Endodermal cell (in vitro differentiated cells): ENCODE data around the gene IQGAP2. TPM values are rescaled to one million over a fixed set of nuclear protein-coding genes. Genes with fewer than 3 reads are reported as not detected.
"Not testable (repeated sequence)": the region's sequence is repeated elsewhere in the genome, so short reads cannot be mapped to it uniquely, and the experiment has no call there.

Experiments
- DNase-seq: peaks from one replicate; pipeline ENCODE4 v3.0.0-alpha.2; 2017
- H3K27ac ChIP-seq: 2 replicates; pipeline ENCODE4 v1.5.1; 2013; ENCODE audit warnings: mild to moderate bottlenecking, low read depth, low read length, moderate library complexity
- H3K27me3 ChIP-seq: 2 replicates; pipeline ENCODE4 v1.6.1; 2013; ENCODE audit warnings: mild to moderate bottlenecking, low read length, moderate library complexity; ENCODE audit not compliant: insufficient read depth, control insufficient read depth, poor library complexity, severe bottlenecking
- H3K36me3 ChIP-seq: 2 replicates; pipeline ENCODE4 v1.7.0; 2013; ENCODE audit warnings: mild to moderate bottlenecking, low read length, moderate library complexity; ENCODE audit not compliant: control insufficient read depth, insufficient read depth
- H3K4me1 ChIP-seq: one replicate; pipeline ENCODE4 v1.7.0; 2013; ENCODE audit warnings: low read length; ENCODE audit not compliant: control insufficient read depth, insufficient read depth
- H3K4me3 ChIP-seq: 2 replicates; pipeline ENCODE4 v1.5.1; 2013; ENCODE audit warnings: mild to moderate bottlenecking, low read length, moderate library complexity
- H3K9ac ChIP-seq: 2 replicates; pipeline ENCODE4 v1.6.1; 2013; ENCODE audit warnings: mild to moderate bottlenecking, low read length, moderate library complexity; ENCODE audit not compliant: poor library complexity, severe bottlenecking; ENCODE audit errors: extremely low read depth
- H3K9me3 ChIP-seq: 2 replicates; pipeline ENCODE4 v1.6.1; 2013; ENCODE audit warnings: mild to moderate bottlenecking, low read length, moderate library complexity; ENCODE audit not compliant: control insufficient read depth
- H3K27ac Mint-ChIP-seq: 2 replicates; pipeline ENCODE4 v1.8.0; 2020; ENCODE audit warnings: mixed read lengths
- H3K27me3 Mint-ChIP-seq: 2 replicates; pipeline ENCODE4 v1.8.0; 2021; ENCODE audit warnings: mild to moderate bottlenecking, mixed read lengths; ENCODE audit not compliant: insufficient read depth
- H3K36me3 Mint-ChIP-seq: 2 replicates; pipeline ENCODE4 v1.8.0; 2020; ENCODE audit warnings: low read depth, mixed read lengths
- H3K4me1 Mint-ChIP-seq: 2 replicates; pipeline ENCODE4 v1.8.0; 2020; ENCODE audit warnings: mixed read lengths
- H3K4me3 Mint-ChIP-seq: 2 replicates; pipeline ENCODE4 v1.8.0; 2020; ENCODE audit warnings: mild to moderate bottlenecking, moderate library complexity, mixed read lengths
- H3K9me3 Mint-ChIP-seq: 2 replicates; pipeline ENCODE4 v1.8.0; 2020; ENCODE audit warnings: mild to moderate bottlenecking, mixed read lengths
- CTCF ChIP-seq: fragments of 200-600 bp; sonication (generic); conservative IDR thresholded peaks from 2 replicates; pipeline ENCODE4 v1.5.0; 2021; ENCODE audit warnings: antibody characterized with exemption, mild to moderate bottlenecking
- WGBS, 2 experiments: methylation state at CpG; one replicate each; pipeline versions ENCODE4 v1.1.5 to v1.1.7; 2013; ENCODE audit warnings: missing lambda C conversion rate in 2 of 2, mixed read lengths in 1 of 2; ENCODE audit not compliant: insufficient coverage in 1 of 2, insufficient read length in 1 of 2; 5-methylcytosine and 5-hydroxymethylcytosine counted together
- total RNA-seq, 2 donors: library from RNA; stranded (reverse); fragmentation: NEBNext Ultra II Directional in 1 of 2; extraction: Animal tissue kit (Norgen Biotek cat#: 25700) in 1 of 2; gene quantifications; 2 replicates in 1 of 2; 3 replicates in 1 of 2; pipeline ENCODE4 v1.2.1, GENCODE V29; 2021

Gene IQGAP2
- total RNA-seq, 2 donors from 2014 or later: 8.3 to 19.4 TPM

GRCh38 chr5:76433261-76433660 is 30.2 kb downstream of the IQGAP2 start:
- Histone ChIP-seq H3K9me3 (peaks cover 8% of the 10 kb centered on the region), H3K9ac (no peak overlapping the region), H3K27me3 (no peaks in the 10 kb centered on the region), H3K36me3 (no peaks in the 10 kb centered on the region), H3K4me1 (no peaks in the 10 kb centered on the region), H3K4me3 (no peak overlapping the region), H3K27ac (no peak overlapping the region)
- Mint-ChIP-seq H3K27me3 (no peaks in the 10 kb centered on the region), H3K9me3 (peaks cover 14% of the 10 kb centered on the region), H3K36me3 (peaks cover 2% of the 10 kb centered on the region), H3K27ac (no peak overlapping the region), H3K4me1 (peaks cover 10% of the 10 kb centered on the region), H3K4me3 (no peak overlapping the region)
- whole genome bisulfite sequencing, 2 experiments: 43 to 75% methylated on average over 1 of the region's 1 CpG
- no peak for TF ChIP-seq CTCF
- no peak for DNase-seq

GRCh38 chr5:76437507-76437906 is 34.4 kb downstream of the IQGAP2 start:
- not testable (repeated sequence) for H3K27me3 Mint-ChIP-seq, H3K4me3 Mint-ChIP-seq, H3K4me1 ChIP-seq, H3K27ac Mint-ChIP-seq, H3K36me3 Mint-ChIP-seq, H3K9ac ChIP-seq, H3K36me3 ChIP-seq, H3K27me3 ChIP-seq, H3K4me1 Mint-ChIP-seq, DNase-seq, H3K27ac ChIP-seq, H3K4me3 ChIP-seq
- H3K9me3 ChIP-seq: peaks cover 12% of the 10 kb centered on the region
- peaks cover 20% of the 10 kb centered on the region for H3K9me3 Mint-ChIP-seq
- 94% methylated on average over 3 of the region's 3 CpGs; no CpG with 5 or more reads in 1 of the 2 experiments for WGBS, 2 experiments

- no peak overlapping the region for H3K27ac ChIP-seq
- no peaks in the 10 kb centered on the region for H3K4me1 ChIP-seq
- no peaks in the 10 kb centered on the region for H3K27me3 ChIP-seq
- Mint-ChIP-seq H3K4me1 (peaks cover 5% of the 10 kb centered on the region), H3K4me3 (no peak overlapping the region), H3K27ac (no peak overlapping the region), H3K36me3 (peaks cover 2% of the 10 kb centered on the region), H3K27me3 (no peaks in the 10 kb centered on the region), H3K9me3 (peaks cover 20% of the 10 kb centered on the region)
- peaks cover 12% of the 10 kb centered on the region for H3K9me3 ChIP-seq
- WGBS, 2 experiments: 90% methylated on average over 1 of the region's 1 CpG; no CpG with 5 or more reads in 1 of the 2 experiments
- H3K36me3 ChIP-seq: no peaks in the 10 kb centered on the region
- H3K9ac ChIP-seq: no peak overlapping the region
- H3K4me3 ChIP-seq: no peak overlapping the region
- TF ChIP-seq CTCF: no peak
- DNase-seq: no peak
Measured at GRCh38 chr5:76438025-76438424, 34.9 kb downstream of the IQGAP2 start.

GRCh38 chr5:76439201-76439600 is 36.1 kb downstream of the IQGAP2 start:
- Mint-ChIP-seq H3K4me3 (no peak overlapping the region), H3K27me3 (no peaks in the 10 kb centered on the region), H3K27ac (no peak overlapping the region), H3K36me3 (peaks cover 2% of the 10 kb centered on the region), H3K4me1 (no peaks in the 10 kb centered on the region), H3K9me3 (peaks cover 20% of the 10 kb centered on the region)
- H3K4me3 ChIP-seq: no peak overlapping the region
- no peak overlapping the region for H3K9ac ChIP-seq
- no peaks in the 10 kb centered on the region for H3K4me1 ChIP-seq
- no peak overlapping the region for H3K27ac ChIP-seq
- WGBS, 2 experiments: 95% methylated on average over 1 of the region's 1 CpG; no CpG with 5 or more reads in 1 of the 2 experiments
- H3K9me3 ChIP-seq: peaks cover 12% of the 10 kb centered on the region
- TF ChIP-seq CTCF: no peak
- no peak for DNase-seq
- no peaks in the 10 kb centered on the region for H3K36me3 ChIP-seq
- H3K27me3 ChIP-seq: no peaks in the 10 kb centered on the region
